ENCODE measurements around the gene SEC14L2.

DNA sequence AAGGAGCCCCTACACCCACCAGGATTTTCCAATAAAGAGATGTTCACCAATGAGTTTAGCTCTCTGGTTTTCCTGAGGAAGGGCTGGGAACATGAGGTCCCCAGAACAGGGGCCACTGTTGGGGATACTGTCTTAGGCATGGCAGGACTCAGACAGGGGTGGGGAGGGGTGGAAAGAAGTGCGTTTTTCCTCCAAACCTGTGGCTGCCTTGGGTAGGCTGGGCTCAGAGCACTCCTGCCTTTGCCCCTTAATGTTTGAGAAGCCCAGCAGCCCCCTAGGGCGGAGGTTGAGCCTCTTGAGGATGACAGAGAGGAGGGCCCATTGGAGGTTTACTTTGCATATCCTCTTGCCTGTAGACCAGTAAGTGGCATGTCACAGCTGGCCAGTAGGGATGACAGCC, 39.4 kb downstream of the SEC14L2 start:
- no peak for TF ChIP-seq POLR2AphosphoS5 (IDR thresholded peaks at IDR 0.05)
- TF ChIP-seq, protein P1, sequence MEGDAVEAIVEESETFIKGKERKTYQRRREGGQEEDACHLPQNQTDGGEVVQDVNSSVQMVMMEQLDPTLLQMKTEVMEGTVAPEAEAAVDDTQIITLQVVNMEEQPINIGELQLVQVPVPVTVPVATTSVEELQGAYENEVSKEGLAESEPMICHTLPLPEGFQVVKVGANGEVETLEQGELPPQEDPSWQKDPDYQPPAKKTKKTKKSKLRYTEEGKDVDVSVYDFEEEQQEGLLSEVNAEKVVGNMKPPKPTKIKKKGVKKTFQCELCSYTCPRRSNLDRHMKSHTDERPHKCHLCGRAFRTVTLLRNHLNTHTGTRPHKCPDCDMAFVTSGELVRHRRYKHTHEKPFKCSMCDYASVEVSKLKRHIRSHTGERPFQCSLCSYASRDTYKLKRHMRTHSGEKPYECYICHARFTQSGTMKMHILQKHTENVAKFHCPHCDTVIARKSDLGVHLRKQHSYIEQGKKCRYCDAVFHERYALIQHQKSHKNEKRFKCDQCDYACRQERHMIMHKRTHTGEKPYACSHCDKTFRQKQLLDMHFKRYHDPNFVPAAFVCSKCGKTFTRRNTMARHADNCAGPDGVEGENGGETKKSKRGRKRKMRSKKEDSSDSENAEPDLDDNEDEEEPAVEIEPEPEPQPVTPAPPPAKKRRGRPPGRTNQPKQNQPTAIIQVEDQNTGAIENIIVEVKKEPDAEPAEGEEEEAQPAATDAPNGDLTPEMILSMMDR (IDR thresholded peaks at IDR 0.05) = no peak
